HEK293 (cell line): Measurements from ENCODE around the gene ZNF618.

Experiments used
- BCL11A ChIP-seq: fragments of 450-650 bp; formaldehyde crosslinking; IDR thresholded peaks from 2 replicates; pipeline ENCODE4 v1.5.1; 2016; ENCODE audit warnings: low read depth, missing biosample characterization, missing genetic modification characterization
- ZNF223 ChIP-seq: fragments of 450-650 bp; formaldehyde crosslinking; IDR thresholded peaks from 2 replicates; pipeline ENCODE4 v1.5.1; 2016; ENCODE audit warnings: missing biosample characterization, missing genetic modification characterization
- ZNF302 ChIP-seq: fragments of 450-650 bp; formaldehyde crosslinking; IDR thresholded peaks from 2 replicates; pipeline ENCODE4 v1.5.1; 2016; ENCODE audit warnings: missing biosample characterization, missing genetic modification characterization, low read depth
- ZNF416 ChIP-seq: fragments of 450-650 bp; formaldehyde crosslinking; IDR thresholded peaks from 2 replicates; pipeline ENCODE4 v1.5.1; 2016; ENCODE audit warnings: missing biosample characterization, missing genetic modification characterization
- ZNF48 ChIP-seq: fragments of 450-650 bp; formaldehyde crosslinking; IDR thresholded peaks from 2 replicates; pipeline ENCODE4 v1.5.1; 2016; ENCODE audit warnings: missing biosample characterization, missing genetic modification characterization
- ZNF521 ChIP-seq: fragments of 450-650 bp; formaldehyde crosslinking; IDR thresholded peaks from 2 replicates; pipeline ENCODE4 v1.5.1; 2017; ENCODE audit warnings: missing biosample characterization, mild to moderate bottlenecking, missing genetic modification characterization
- ZNF580 ChIP-seq: fragments of 450-650 bp; formaldehyde crosslinking; IDR thresholded peaks from 2 replicates; pipeline ENCODE4 v1.5.1; 2016; ENCODE audit warnings: missing biosample characterization, missing genetic modification characterization
- ZNF692 ChIP-seq: fragments of 450-650 bp; formaldehyde crosslinking; IDR thresholded peaks from 2 replicates; pipeline ENCODE4 v1.5.1; 2016; ENCODE audit warnings: missing biosample characterization, missing genetic modification characterization

GRCh38 chr9:113948891-113949570, 72.9 kb downstream of the ZNF618 start:
- no peak for TF ChIP-seq ZNF302 (tag by site-specific recombination)
- no peak for TF ChIP-seq ZNF223
- TF ChIP-seq ZNF580 (tag by site-specific recombination): no peak
- TF ChIP-seq BCL11A: no peak
- TF ChIP-seq ZNF521 (tag by site-specific recombination): no peak
- no peak for TF ChIP-seq ZNF692 (tag by site-specific recombination)
- no peak for TF ChIP-seq ZNF48 (tag by site-specific recombination)
- TF ChIP-seq ZNF416: no peak
